Gastrocnemius medialis (tissue), 4 donors: ENCODE results near the gene CDC42BPG. TPM values are rescaled to one million over a fixed set of nuclear protein-coding genes. Genes with fewer than 3 reads are reported as not detected.

Experiments used
- ATAC-seq, 2 donors: fragments of 150-250 bp; one replicate each; pipeline ENCODE4 v1.9.1; 2016
- DNase-seq, 2 donors: peaks; one replicate each; pipeline ENCODE4 v3.0.0-alpha.2; 2019
- H3K27ac ChIP-seq, 4 donors: fragments of 200-600 bp; sonication (generic); 1 replicate in 1 of 4; 2 replicates in 3 of 4; pipeline ENCODE4 v1.5.1; 2016 to 2018; ENCODE audit warnings: mild to moderate bottlenecking in 2 of 4, moderate library complexity in 1 of 4
- H3K27me3 ChIP-seq, 3 donors: fragments of 200-600 bp; sonication (generic) in 2 of 3; 1 replicate in 1 of 3; 2 replicates in 2 of 3; pipeline versions ENCODE4 v1.5.1 to v1.6.0; 2016 to 2019; ENCODE audit warnings: mild to moderate bottlenecking in 1 of 3, moderate library complexity in 1 of 3
- H3K36me3 ChIP-seq, 2 donors: fragments of 200-600 bp; sonication (generic) in 1 of 2; one replicate each; pipeline ENCODE4 v1.5.1; 2017 to 2018
- H3K4me1 ChIP-seq, 2 donors: fragments of 200-600 bp; sonication (generic) in 1 of 2; one replicate each; pipeline ENCODE4 v1.5.1; 2016 to 2017; ENCODE audit warnings: mild to moderate bottlenecking in 2 of 2
- H3K4me3 ChIP-seq, 4 donors: fragments of 200-600 bp; sonication (generic) in 3 of 4; 1 replicate in 1 of 4; 2 replicates in 3 of 4; pipeline ENCODE4 v1.5.1; 2016 to 2019; ENCODE audit warnings: mild to moderate bottlenecking in 2 of 4
- H3K9me3 ChIP-seq, 3 donors: fragments of 200-600 bp; sonication (generic) in 2 of 3; 1 replicate in 1 of 3; 2 replicates in 2 of 3; pipeline ENCODE4 v1.5.1; 2016 to 2019
- CTCF ChIP-seq, 5 experiments: fragments of 450-650 bp in 3 of 5; fragments of 200-600 bp in 2 of 5; sonication (generic) in 2 of 5; IDR thresholded peaks in 4 of 5; conservative IDR thresholded peaks in 1 of 5; 1 replicate in 4 of 5; 2 replicates in 1 of 5; pipeline ENCODE4 v1.5.1; 2016 to 2019; ENCODE audit warnings: antibody characterized with exemption in 5 of 5, mild to moderate bottlenecking in 3 of 5, moderate library complexity in 3 of 5
- POLR2A ChIP-seq, 2 donors: fragments of 450-650 bp; IDR thresholded peaks; one replicate each; pipeline ENCODE4 v1.6.1; 2017; ENCODE audit warnings: antibody characterized with exemption in 2 of 2, mild to moderate bottlenecking in 2 of 2, moderate library complexity in 2 of 2
- in situ Hi-C, 4 donors: fragments of 200-750 bp; cut with MboI; loops; one replicate each; pipeline versions ENCODE4 v1.15.0 to v1.8.0; 2017; ENCODE audit warnings: low sequenced_read_pairs in 4 of 4
- intact Hi-C: fragments of 100-400 bp; cut with DNase I; formaldehyde crosslinking; loops from one replicate; pipeline ENCODE4 v1.15.1; 2023; ENCODE audit warnings: low total_unique reads
- total RNA-seq, 4 donors: library from RNA; depleted of rRNA; stranded (reverse); fragments of >200 nt; gene quantifications; one replicate each; pipeline versions ENCODE4 v1.1.0 to v1.2.3, GENCODE V29; 2016

Gene CDC42BPG
- total RNA-seq, 4 donors from 2014 or later = 0.15 to 0.19 TPM; not detected in 2

DNA sequence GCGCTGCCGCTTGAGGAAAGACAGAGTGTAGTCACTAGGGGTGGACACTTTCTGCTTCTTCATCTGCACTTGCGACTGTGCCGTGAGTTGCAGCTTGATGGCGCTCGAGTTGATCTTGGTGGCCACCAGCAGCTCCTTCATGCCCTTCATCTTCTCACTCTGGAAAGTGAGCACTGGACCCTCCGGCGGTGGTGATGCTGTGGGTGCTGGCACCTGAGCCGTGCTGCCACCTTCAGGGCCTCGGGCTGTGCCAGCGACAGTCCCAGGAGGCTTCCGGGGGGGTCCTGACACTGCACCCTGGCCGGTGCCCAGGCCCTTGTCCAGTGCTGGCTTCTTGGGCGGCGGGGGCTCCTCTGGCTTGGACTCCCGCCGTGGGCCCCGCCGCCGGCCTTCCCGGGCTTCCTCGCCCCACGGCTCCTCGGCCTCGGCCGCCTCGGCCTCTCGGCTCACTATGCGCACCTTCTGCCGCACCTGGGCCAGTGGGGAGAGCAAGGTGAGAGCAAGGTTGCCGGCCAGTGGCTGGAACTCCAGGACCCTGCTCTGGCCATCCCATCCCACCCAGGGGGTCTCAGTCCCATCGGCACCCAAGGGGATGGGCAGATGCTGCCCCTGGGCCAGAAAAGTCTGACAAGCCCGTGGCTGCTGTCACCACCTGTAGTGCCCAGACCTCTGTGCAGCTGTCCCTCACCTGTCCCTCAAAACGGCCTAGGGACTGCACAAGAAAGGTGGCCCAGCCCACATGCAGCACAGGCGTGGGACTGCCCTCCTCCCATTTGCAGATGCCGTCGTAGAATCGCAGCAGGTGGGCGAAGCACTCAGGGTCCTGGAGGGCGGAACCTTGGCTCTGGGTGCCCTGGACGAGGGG, 39.9 kb downstream of the CDC42BPG start:
- Histone ChIP-seq H3K4me1 (peaks cover 20 to 21% of the 10 kb centered on the region in 2 donors), H3K4me3 (no peak overlapping the region), H3K27ac (peak overlapping the region; percentile 85 to 91 (median 89)), H3K9me3 (no peaks in the 10 kb centered on the region), H3K27me3 (no peaks in the 10 kb centered on the region), H3K36me3 (peaks cover 0 to 28% of the 10 kb centered on the region in 2 donors)
- ATAC-seq (no peak), DNase-seq (no peak)
- TF ChIP-seq POLR2A (IDR thresholded peaks at IDR 0.05) = no peak
- TF ChIP-seq CTCF (IDR thresholded peaks at IDR 0.05 in 4 of 5, conservative IDR thresholded peaks at IDR 0.05 in 1 of 5) = no peak
- intact Hi-C loops = no loop called here
- in situ Hi-C loops = no loop called here

GRCh38 chr11:64803846-64804345, 40.6 kb downstream of the CDC42BPG start:
- H3K9me3 ChIP-seq = no peaks in the 10 kb centered on the region
- in situ Hi-C loops = no loop called here
- H3K4me3 ChIP-seq = peak overlapping the region; percentile 62 to 80 (median 77)
- peak overlapping the region; percentile 85 to 91 (median 89) for H3K27ac ChIP-seq
- TF ChIP-seq POLR2A (IDR thresholded peaks at IDR 0.05) (no peak), CTCF (IDR thresholded peaks at IDR 0.05 in 4 of 5, conservative IDR thresholded peaks at IDR 0.05 in 1 of 5) (no peak)
- peaks cover 13 to 16% of the 10 kb centered on the region in 2 donors for H3K4me1 ChIP-seq
- peaks cover 0 to 28% of the 10 kb centered on the region in 2 donors for H3K36me3 ChIP-seq
- H3K27me3 ChIP-seq = no peaks in the 10 kb centered on the region
- intact Hi-C loops = loop anchor here (1.0 kb wide), 1 partner anchor 26 kb away; the partner anchor contains the start of gene SF1
- DNase-seq = no peak
- ATAC-seq = peak in 1 of 2 donors; percentile 14

DNA sequence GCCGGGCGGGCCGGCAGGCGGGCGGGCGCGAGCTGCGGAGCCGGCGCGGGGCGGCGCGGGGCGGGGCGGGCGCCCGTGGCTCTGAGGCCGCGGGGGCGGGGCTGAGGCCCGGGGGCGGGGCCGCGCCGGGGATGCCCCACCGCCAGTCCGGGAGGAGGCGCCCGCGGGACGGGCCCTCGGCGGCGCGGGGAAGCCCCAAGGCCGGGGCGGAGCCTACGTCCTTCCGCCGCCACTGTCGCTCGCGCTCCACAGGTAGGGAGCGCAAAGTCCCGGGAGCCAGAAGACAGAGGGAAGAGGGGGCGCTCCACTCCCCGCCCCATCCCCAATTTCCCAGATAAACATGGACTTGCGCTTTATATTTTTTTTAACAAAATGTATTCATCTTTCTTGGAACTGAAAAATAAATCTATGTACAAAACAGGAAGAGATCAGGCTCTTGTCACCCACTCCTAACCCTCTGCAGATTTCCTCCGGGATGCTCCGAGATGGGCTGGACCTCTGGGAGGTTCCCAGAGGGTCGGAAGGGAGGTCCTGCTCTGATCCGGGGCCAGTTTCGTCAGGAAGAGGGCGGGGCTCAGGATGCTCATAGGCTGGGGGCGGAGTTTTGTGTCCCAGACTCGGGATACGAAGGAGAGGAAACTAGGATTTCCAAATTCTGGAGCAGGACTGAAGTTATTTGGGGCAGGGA, 41.2 kb downstream of the CDC42BPG start, which contains the start of gene MAP4K2:
TSS of gene MAP4K2 (minus strand) at position 57 of the 688 bp plus-strand sequence. CDS start 65 bp downstream, outside the sequence.
- H3K27ac ChIP-seq = peak within 1 kb of the TSS; percentile 85 to 91 (median 89)
- H3K27me3 ChIP-seq = no peaks in the 10 kb centered on the region
- ATAC-seq (peak; percentile 91 to 93), DNase-seq (peak; percentile 73 to 85)
- peak within 1 kb of the TSS; percentile 69 to 80 (median 77) for H3K4me3 ChIP-seq
- peaks cover 12 to 16% of the 10 kb centered on the region in 2 donors for H3K4me1 ChIP-seq
- H3K9me3 ChIP-seq = no peaks in the 10 kb centered on the region
- in situ Hi-C loops (no loop called here), intact Hi-C loops (loop anchor here (1.0 kb wide), 1 partner anchor 25 kb away; the partner anchor contains the start of gene SF1)
- TF ChIP-seq CTCF (IDR thresholded peaks at IDR 0.05 in 4 of 5, conservative IDR thresholded peaks at IDR 0.05 in 1 of 5) = peak in 2 of 5 experiments; percentile 25 to 29
- peak; percentile 21 to 28 for TF ChIP-seq POLR2A (IDR thresholded peaks at IDR 0.05)
- H3K36me3 ChIP-seq = peaks cover 0 to 28% of the 10 kb centered on the region in 2 donors

- no peaks in the 10 kb centered on the region for H3K27me3 ChIP-seq
- H3K27ac ChIP-seq = peak overlapping the region; percentile 77 to 90 (median 80)
- H3K4me1 ChIP-seq = peaks cover 12 to 16% of the 10 kb centered on the region in 2 donors
- intact Hi-C loops = loop anchor here (1.0 kb wide), 1 partner anchor 24 kb away; the partner anchor contains the start of gene SF1
- peaks cover 0 to 28% of the 10 kb centered on the region in 2 donors for H3K36me3 ChIP-seq
- TF ChIP-seq POLR2A (IDR thresholded peaks at IDR 0.05) (no peak), CTCF (IDR thresholded peaks at IDR 0.05 in 4 of 5, conservative IDR thresholded peaks at IDR 0.05 in 1 of 5) (no peak)
- peak overlapping the region; percentile 63 to 79 (median 72) for H3K4me3 ChIP-seq
- DNase-seq = no peak
- in situ Hi-C loops = no loop called here
- peak in 1 of 2 donors; percentile 22 for ATAC-seq
- H3K9me3 ChIP-seq = no peaks in the 10 kb centered on the region
Observed at GRCh38 chr11:64802370-64803157, 41.9 kb downstream of the CDC42BPG start.
